NCI-H82 treated with DMSO at 0.1 percent for 48 hours (cell line): ENCODE data around the gene TBX4.
A peak's percentile ranks its signal among the peaks of the same experiment; 100 is the strongest.
"Not testable (repeated sequence)": the region's sequence is repeated elsewhere in the genome, so short reads cannot be mapped to it uniquely, and the experiment has no call there.

ENCODE experiments used
- DNase-seq: peaks from one replicate; lab custom pipeline; 2025; ENCODE audit not compliant: unreplicated experiment; lab: John Stamatoyannopoulos, UW

TBX4 gene

GRCh38 chr17:61496174-61496956, 44.1 kb downstream of the TBX4 start:
- DNase-seq = no peak

- DNase-seq = no peak
Measured at GRCh38 chr17:61496957-61497653, 44.9 kb downstream of the TBX4 start.

GRCh38 chr17:61498042-61498994, 46.1 kb downstream of the TBX4 start:
- no peak for DNase-seq

GRCh38 chr17:61499632-61500031, 47.4 kb downstream of the TBX4 start:
- DNase-seq = no peak

GRCh38 chr17:61500287-61500686, 48.1 kb downstream of the TBX4 start:
- no peak for DNase-seq

- no peak for DNase-seq
Measured at GRCh38 chr17:61502292-61502691, 50.1 kb downstream of the TBX4 start.

GRCh38 chr17:61503961-61504360, 51.7 kb downstream of the TBX4 start:
- no peak for DNase-seq

GRCh38 chr17:61504697-61505096, 52.5 kb downstream of the TBX4 start:
- no peak for DNase-seq

- DNase-seq = no peak
Measured at GRCh38 chr17:61505846-61506627, 53.8 kb downstream of the TBX4 start.

GRCh38 chr17:61507383-61508066, 55.3 kb downstream of the TBX4 start:
- no peak for DNase-seq

- no peak for DNase-seq
Measured at GRCh38 chr17:61508912-61509311, 56.7 kb downstream of the TBX4 start.

GRCh38 chr17:61509454-61509853, 57.2 kb downstream of the TBX4 start:
- not testable (repeated sequence) for DNase-seq

GRCh38 chr17:61510237-61510636, 58.0 kb downstream of the TBX4 start:
- DNase-seq = no peak

GRCh38 chr17:61510991-61511390, 58.8 kb downstream of the TBX4 start:
- DNase-seq = no peak

- no peak for DNase-seq
Measured at GRCh38 chr17:61511480-61512182, 59.4 kb downstream of the TBX4 start.

- no peak for DNase-seq
Measured at GRCh38 chr17:61514491-61514890, 62.3 kb downstream of the TBX4 start.

GRCh38 chr17:61517265-61517664, 65.0 kb downstream of the TBX4 start:
- DNase-seq = no peak

- peak; percentile 44 for DNase-seq
Measured at GRCh38 chr17:61517843-61518606, 65.8 kb downstream of the TBX4 start.

- DNase-seq = no peak
Measured at GRCh38 chr17:61519139-61519538, 66.9 kb downstream of the TBX4 start.
